HepG2 (cell line): ENCODE measurements around the gene ZNF467. TPM values are rescaled to one million over a fixed set of nuclear protein-coding genes. Genes with fewer than 3 reads are reported as not detected.

Experiments used
- ATAC-seq: fragments of 200-7000 bp; cut with Tn5 transposase; 3 replicates; pipeline ENCODE4 v1.9.1; 2020; ENCODE audit warnings: mild to moderate bottlenecking, moderate library complexity
- BruUV-seq: library from RNA; stranded (reverse); fragments of 400-500 nt; replicated peaks from 2 replicates; lab custom pipeline; 2021; lab: Mats Ljungman, UMichigan
- CTCF ChIA-PET: fragments of 300-600 bp; formaldehyde crosslinking; extraction: SDS; loops from one replicate; lab custom pipeline; 2021; ENCODE audit warnings: low total read pairs, inconsistent platforms, low intra/inter-chr PET ratio; lab: Yijun Ruan, JAX
- POLR2A ChIA-PET: fragments of 350-600 bp; sonication (Branson Sonifier 250); formaldehyde crosslinking; loops from one replicate; lab custom pipeline; 2020; ENCODE audit warnings: antibody characterized with exemption, inconsistent platforms; lab: Yijun Ruan, JAX
- DNase-seq: peaks from one replicate; pipeline ENCODE4 v3.0.0-alpha.2; 2015; ENCODE audit warnings: low spot score
- FAIRE-seq: peaks from 3 replicates; lab custom pipeline; 2011; peaks lifted over from hg19 to GRCh38; lab: Jason Lieb, UNC
- H2AFZ ChIP-seq: one replicate; pipeline ENCODE4 v1.6.1; 2011; ENCODE audit warnings: low read length, inconsistent platforms
- H3K27ac ChIP-seq: fragments of 300-600 bp; 3 replicates; pipeline ENCODE4 v1.8.0; 2011; ENCODE audit warnings: mixed run types, mild to moderate bottlenecking, mixed read lengths, low read length, inconsistent platforms; ENCODE audit not compliant: insufficient read depth; ENCODE audit errors: extremely low read length
- H3K27me3 ChIP-seq, 2 experiments: fragments of 200-600 bp in 1 of 2; 2 replicates in 1 of 2; 3 replicates in 1 of 2; pipeline versions ENCODE4 v1.6.0 to v1.8.0; 2011; ENCODE audit warnings: low read length in 2 of 2, mild to moderate bottlenecking in 2 of 2, moderate library complexity in 2 of 2, inconsistent platforms in 1 of 2; ENCODE audit not compliant: insufficient read depth in 2 of 2, control insufficient read depth in 1 of 2
- H3K36me3 ChIP-seq, 2 experiments: fragments of 200-600 bp in 1 of 2; replicated peaks in 1 of 2; 2 replicates in 1 of 2; 3 replicates in 1 of 2; pipeline versions ENCODE4 v1.5.1 to v1.8.0; 2011; ENCODE audit warnings: low read length in 2 of 2, inconsistent platforms in 1 of 2; ENCODE audit not compliant: insufficient read depth in 2 of 2, control insufficient read depth in 1 of 2
- H3K4me1 ChIP-seq: 2 replicates; pipeline ENCODE4 v1.5.1; 2012; ENCODE audit warnings: low read length, inconsistent platforms; ENCODE audit not compliant: insufficient read depth
- H3K4me2 ChIP-seq: 2 replicates; pipeline ENCODE4 v1.6.0; 2011; ENCODE audit warnings: low read depth, low read length, inconsistent platforms
- H3K4me3 ChIP-seq, 3 experiments: fragments of 200-600 bp in 1 of 3; sonication (generic), shearing (Covaris generic) in 1 of 3; replicated peaks in 1 of 3; 2 replicates each; pipeline ENCODE4 v1.5.1; 2011 to 2016; ENCODE audit warnings: low read length in 3 of 3, inconsistent platforms in 2 of 3, low read depth in 2 of 3, mild to moderate bottlenecking in 2 of 3, control low read depth in 1 of 3, mixed read lengths in 1 of 3; ENCODE audit not compliant: insufficient read depth in 1 of 3
- H3K79me2 ChIP-seq: one replicate; pipeline ENCODE4 v1.6.1; 2011; ENCODE audit warnings: low read length, inconsistent platforms; ENCODE audit not compliant: insufficient read depth
- H3K9ac ChIP-seq: 2 replicates; pipeline ENCODE4 v1.6.0; 2011; ENCODE audit warnings: mild to moderate bottlenecking, low read depth, low read length, inconsistent platforms; ENCODE audit not compliant: insufficient read depth
- H3K9me3 ChIP-seq: 2 replicates; pipeline ENCODE4 v1.5.1; 2012; ENCODE audit warnings: mild to moderate bottlenecking, low read length
- H4K20me1 ChIP-seq: 2 replicates; pipeline ENCODE4 v1.6.0; 2011; ENCODE audit warnings: inconsistent platforms, mild to moderate bottlenecking, low read length, moderate library complexity; ENCODE audit not compliant: insufficient read depth
- DNMT3B ChIP-seq: conservative IDR thresholded peaks from 2 replicates; pipeline ENCODE4 v1.6.1; 2016; ENCODE audit warnings: missing biosample characterization, control low read depth
- HNRNPLL ChIP-seq: fragments of 200-400 bp; formaldehyde crosslinking; IDR thresholded peaks from 2 replicates; pipeline ENCODE4 v1.6.1; 2017; ENCODE audit warnings: mild to moderate bottlenecking, low read depth, low read length; ENCODE audit not compliant: poor library complexity, severe bottlenecking
- RAD21 ChIP-seq: fragments of 450-650 bp; formaldehyde crosslinking; IDR thresholded peaks from 2 replicates; pipeline ENCODE4 v1.5.0; 2020; ENCODE audit warnings: mild to moderate bottlenecking
- RNF219 ChIP-seq: sonication (generic); formaldehyde crosslinking; IDR thresholded peaks from 2 replicates; pipeline ENCODE4 v1.5.0; 2020; ENCODE audit warnings: mild to moderate bottlenecking, missing genetic modification reagents
- SP140L ChIP-seq: sonication (generic); formaldehyde crosslinking; IDR thresholded peaks from 2 replicates; pipeline ENCODE4 v1.4.0; 2020; ENCODE audit warnings: missing genetic modification reagents, borderline replicate concordance
- STAG1 ChIP-seq: sonication (generic); formaldehyde crosslinking; IDR thresholded peaks from 2 replicates; pipeline ENCODE4 v1.4.0; 2020; ENCODE audit warnings: missing genetic modification reagents
- ZNF234 ChIP-seq: sonication (generic); formaldehyde crosslinking; conservative IDR thresholded peaks from 2 replicates; pipeline ENCODE4 v1.5.1; 2020; ENCODE audit warnings: mild to moderate bottlenecking, missing genetic modification reagents
- ZNF770 ChIP-seq: sonication (generic); formaldehyde crosslinking; IDR thresholded peaks from 2 replicates; pipeline ENCODE4 v1.5.0; 2020; ENCODE audit warnings: mild to moderate bottlenecking, missing genetic modification reagents
- ZNF816 ChIP-seq: sonication (generic); formaldehyde crosslinking; IDR thresholded peaks from 2 replicates; pipeline ENCODE4 v1.8.0; 2022; ENCODE audit warnings: missing genetic modification reagents, mild to moderate bottlenecking, borderline replicate concordance
- WGBS: methylation state at CpG from one replicate; pipeline ENCODE4 v1.1.6; 2017; ENCODE audit warnings: low lambda C conversion rate; 5-methylcytosine and 5-hydroxymethylcytosine counted together
- in situ Hi-C: cut with HindIII; loops from 2 replicates; pipeline ENCODE4 v1.10.0; 2017; ENCODE audit warnings: low pct_unique_long_range_greater_than_20kb; ENCODE audit not compliant: extremely low pct_ligation_motif_present
- intact Hi-C: fragments of 100-400 bp; cut with micrococcal nuclease; formaldehyde crosslinking; loops from one replicate; pipeline ENCODE4 v1.10.0; 2022; ENCODE audit not compliant: unreplicated experiment
- polyA plus RNA-seq, 8 experiments: library from polyadenylated mRNA; depleted of rRNA in 3 of 8; stranded (reverse) in 7 of 8; unstranded in 1 of 8; fragments of >200 nt; fragmentation: Illumina TruSeq in 4 of 8; extraction: Trizol in 4 of 8; gene quantifications; 2 replicates each; pipeline versions ENCODE4 v1.2.1 to v1.2.3, GENCODE V29; 2011 to 2016; ENCODE audit warnings: low read depth in 4 of 8, missing spikeins in 1 of 8, mixed read lengths in 1 of 8; ENCODE audit not compliant: insufficient read depth in 1 of 8
- total RNA-seq, 5 experiments: library from RNA; depleted of rRNA; stranded (reverse); fragments of >200 nt; fragmentation: Illumina TruSeq; extraction: Trizol; gene quantifications; 2 replicates each; pipeline ENCODE4 v1.2.3, GENCODE V29; 2016; ENCODE audit warnings: low read depth in 1 of 5

Gene ZNF467
- total and polyA plus RNA-seq, 2 of the 13 experiments (the other 11 are each of a cell fraction or from before 2014, with no cell fraction given) = 0.03 TPM; not detected in 1

- Histone ChIP-seq H4K20me1 (no peaks in the 10 kb centered on the region), H3K79me2 (no peaks in the 10 kb centered on the region), H3K4me2 (no peak overlapping the region), H3K4me1 (no peaks in the 10 kb centered on the region), H3K9me3 (no peaks in the 10 kb centered on the region), H3K27ac (no peak overlapping the region), H3K4me3 (no peak overlapping the region), H3K36me3 (peaks cover 2 to 4% of the 10 kb centered on the region in 2 experiments; a peak in 3 of 5 replicates), H3K9ac (no peak overlapping the region), H3K27me3 (0 out of 5 replicates have a peak, but pooled peaks cover 0 to 1% of the 10 kb centered on the region in 2 experiments), H2AFZ (no peak overlapping the region)
- DNase-seq = no peak
- no peak for FAIRE-seq
- ATAC-seq = no peak
- CTCF ChIA-PET = no interaction called here
- WGBS = 92% methylated on average over 6 of the region's 20 CpGs
- BruUV-seq = no TSS peak
- POLR2A ChIA-PET = no interaction called here
- in situ Hi-C loops (no loop called here), intact Hi-C loops (no loop called here)
- TF ChIP-seq SP140L (CRISPR knock-in tag) = no peak
These were observed 39.2 kb downstream of the ZNF467 start for GRCh38 chr7:149733924-149734790.

- FAIRE-seq (no peak), DNase-seq (no peak), ATAC-seq (no peak)
- Histone ChIP-seq H3K27me3 (0 out of 5 replicates have a peak, but pooled peaks cover 0 to 1% of the 10 kb centered on the region in 2 experiments), H3K9ac (no peak overlapping the region), H3K4me3 (no peak overlapping the region), H3K9me3 (no peaks in the 10 kb centered on the region), H3K27ac (no peak overlapping the region), H4K20me1 (no peaks in the 10 kb centered on the region), H3K4me1 (no peaks in the 10 kb centered on the region), H3K79me2 (no peaks in the 10 kb centered on the region), H3K4me2 (no peak overlapping the region), H3K36me3 (peaks cover 2 to 10% of the 10 kb centered on the region in 2 experiments; a peak in 3 of 5 replicates), H2AFZ (no peak overlapping the region)
- ChIA-PET CTCF (no interaction called here), POLR2A (no interaction called here)
- no TSS peak for BruUV-seq
- 94% methylated on average over 22 of the region's 30 CpGs for WGBS
- in situ Hi-C loops = no loop called here
- no peak for TF ChIP-seq ZNF234
- TF ChIP-seq ZNF816 = no peak
- no peak for TF ChIP-seq RAD21
- no peak for TF ChIP-seq HNRNPLL
- TF ChIP-seq STAG1 (CRISPR knock-in tag) = no peak
- no peak for TF ChIP-seq ZNF770 (CRISPR knock-in tag)
- TF ChIP-seq DNMT3B (CRISPR knock-in tag) = no peak
- TF ChIP-seq RNF219 (CRISPR knock-in tag) = no peak
- intact Hi-C loops = no loop called here
These were observed 40.1 kb downstream of the ZNF467 start for GRCh38 chr7:149733131-149733923.
